Measurements from ENCODE around the gene TRIM13. TPM values are rescaled to one million over a fixed set of nuclear protein-coding genes. Genes with fewer than 3 reads are reported as not detected.
"Not testable (repeated sequence)": the region's sequence is repeated elsewhere in the genome, so short reads cannot be mapped to it uniquely, and the experiment has no call there.

The TRIM13 gene
- total RNA-seq, 1 donor from 2014 or later = 12.2 TPM

- no peak for DNase-seq (ENCODE audit: low read depth)
- no peak for TF ChIP-seq CTCF (conservative IDR thresholded peaks at IDR 0.05; ENCODE audit: low read depth, low read length)
- no peak overlapping the region for H3K4me3 ChIP-seq (ENCODE audit: low read depth, low read length)
These were observed 16.6 kb upstream of the TRIM13 start for GRCh38 chr13:49980266-49980665.

GRCh38 chr13:49985129-49985528, 11.7 kb upstream of the TRIM13 start:
- no peak for DNase-seq (ENCODE audit: low read depth)
- H3K4me3 ChIP-seq (ENCODE audit: low read depth, low read length) = no peak overlapping the region
- no peak for TF ChIP-seq CTCF (conservative IDR thresholded peaks at IDR 0.05; ENCODE audit: low read depth, low read length)

- no peak for DNase-seq (ENCODE audit: low read depth)
- TF ChIP-seq CTCF (conservative IDR thresholded peaks at IDR 0.05; ENCODE audit: low read depth, low read length) = no peak
- H3K4me3 ChIP-seq (ENCODE audit: low read depth, low read length) = no peak overlapping the region
These were observed 10.4 kb upstream of the TRIM13 start for GRCh38 chr13:49986471-49986870.

- not testable (repeated sequence) for DNase-seq (ENCODE audit: low read depth); H3K4me3 ChIP-seq (ENCODE audit: low read depth, low read length)
These were observed 6.2 kb upstream of the TRIM13 start for GRCh38 chr13:49990612-49991011.

- no peak for TF ChIP-seq CTCF (conservative IDR thresholded peaks at IDR 0.05; ENCODE audit: low read depth, low read length)
- no peak overlapping the region for H3K4me3 ChIP-seq (ENCODE audit: low read depth, low read length)
- no peak for DNase-seq (ENCODE audit: low read depth)
These were observed 3.7 kb upstream of the TRIM13 start for GRCh38 chr13:49993111-49993510.

GRCh38 chr13:49993666-49994065, 3.2 kb upstream of the TRIM13 start:
- no peak for TF ChIP-seq CTCF (conservative IDR thresholded peaks at IDR 0.05; ENCODE audit: low read depth, low read length)
- no peak for DNase-seq (ENCODE audit: low read depth)
- no peak overlapping the region for H3K4me3 ChIP-seq (ENCODE audit: low read depth, low read length)

- H3K4me3 ChIP-seq (ENCODE audit: low read depth, low read length) = peak overlapping the region; percentile 82
- DNase-seq (ENCODE audit: low read depth) = no peak
- no peak for TF ChIP-seq CTCF (conservative IDR thresholded peaks at IDR 0.05; ENCODE audit: low read depth, low read length)
These were observed 1.2 kb upstream of the TRIM13 start for GRCh38 chr13:49995625-49996101.

All from epithelial cell of proximal tubule (primary cell).